Caco-2 (cell line): ENCODE data around the gene CENPH. TPM values are rescaled to one million over a fixed set of nuclear protein-coding genes. Genes with fewer than 3 reads are reported as not detected.

Source experiments
- BruUV-seq: library from RNA; stranded (reverse); fragments of 400-500 nt; replicated peaks from 2 replicates; lab custom pipeline; 2021; lab: Mats Ljungman, UMichigan
- CTCF ChIA-PET: fragments of 300-600 bp; sonication (Branson Sonifier 250); formaldehyde crosslinking; loops from one replicate; lab custom pipeline; 2022; ENCODE audit warnings: antibody characterized with exemption; lab: Charles Lee
- POLR2A ChIA-PET: fragments of 300-600 bp; sonication (Branson Sonifier 250); formaldehyde crosslinking; loops from one replicate; lab custom pipeline; 2022; ENCODE audit warnings: antibody characterized with exemption; lab: Charles Lee
- DNase-seq, 2 experiments: peaks; one replicate each; pipeline versions ENCODE4 v3.0.0 to v3.0.0-alpha.2; 2020 to 2022
- H3K27me3 ChIP-seq: replicated peaks from 2 replicates; pipeline ENCODE4 v1.6.0; 2011; ENCODE audit warnings: low read length; ENCODE audit not compliant: control insufficient read depth, insufficient read depth
- H3K36me3 ChIP-seq: 2 replicates; pipeline ENCODE4 v1.5.1; 2011; ENCODE audit warnings: low read length; ENCODE audit not compliant: control insufficient read depth, insufficient read depth
- H3K4me1 ChIP-seq: fragments of 250-450 bp; sonication (Bioruptor Pico); 2 replicates; pipeline ENCODE4 v1.5.1; 2020; ENCODE audit warnings: mild to moderate bottlenecking
- H3K4me3 ChIP-seq: 2 replicates; pipeline ENCODE4 v1.5.1; 2011; ENCODE audit warnings: low read depth, mild to moderate bottlenecking, control low read depth, low read length
- H3K9me3 ChIP-seq: fragments of 250-450 bp; sonication (Bioruptor Pico); 2 replicates; pipeline ENCODE4 v1.5.1; 2020; ENCODE audit warnings: mild to moderate bottlenecking, moderate library complexity
- H3K27ac Mint-ChIP-seq: one replicate; pipeline ENCODE4 v1.8.0; 2022; ENCODE audit warnings: mixed read lengths; ENCODE audit not compliant: unreplicated experiment
- H3K27me3 Mint-ChIP-seq: one replicate; pipeline ENCODE4 v1.8.0; 2022; ENCODE audit warnings: mixed read lengths; ENCODE audit not compliant: insufficient read depth, unreplicated experiment
- H3K36me3 Mint-ChIP-seq: one replicate; pipeline ENCODE4 v1.8.0; 2022; ENCODE audit warnings: mild to moderate bottlenecking, mixed read lengths; ENCODE audit not compliant: insufficient read depth, unreplicated experiment
- H3K4me1 Mint-ChIP-seq: one replicate; pipeline ENCODE4 v1.8.0; 2022; ENCODE audit warnings: low read depth, mixed read lengths; ENCODE audit not compliant: unreplicated experiment
- H3K4me3 Mint-ChIP-seq: one replicate; pipeline ENCODE4 v1.8.0; 2022; ENCODE audit warnings: mild to moderate bottlenecking, moderate library complexity, mixed read lengths; ENCODE audit not compliant: unreplicated experiment
- H3K9me3 Mint-ChIP-seq: one replicate; pipeline ENCODE4 v1.8.0; 2022; ENCODE audit warnings: mixed read lengths; ENCODE audit not compliant: unreplicated experiment
- intact Hi-C: fragments of 100-400 bp; cut with micrococcal nuclease; formaldehyde crosslinking; loops from one replicate; pipeline ENCODE4 v1.10.0; 2022; ENCODE audit not compliant: unreplicated experiment
- total RNA-seq: library from RNA; stranded (reverse); gene quantifications from 2 replicates; pipeline ENCODE4 v1.2.3, GENCODE V29; 2022
- TF ChIP-seq, protein P1 (sequence below), 2 experiments: fragments of 200-600 bp in 1 of 2; IDR thresholded peaks; 1 replicate in 1 of 2; 2 replicates in 1 of 2; pipeline versions ENCODE4 v1.5.1 to v1.8.0; 2011 to 2022; ENCODE audit warnings: antibody characterized with exemption in 1 of 2, control low read depth in 1 of 2, inconsistent platforms in 1 of 2, low read depth in 1 of 2, low read length in 1 of 2, mild to moderate bottlenecking in 1 of 2, moderate library complexity in 1 of 2; ENCODE audit not compliant: insufficient read depth in 1 of 2, severe bottlenecking in 1 of 2, unreplicated experiment in 1 of 2

The CENPH gene
- total RNA-seq, 1 experiment from 2014 or later, result 30.2 TPM

DNA sequence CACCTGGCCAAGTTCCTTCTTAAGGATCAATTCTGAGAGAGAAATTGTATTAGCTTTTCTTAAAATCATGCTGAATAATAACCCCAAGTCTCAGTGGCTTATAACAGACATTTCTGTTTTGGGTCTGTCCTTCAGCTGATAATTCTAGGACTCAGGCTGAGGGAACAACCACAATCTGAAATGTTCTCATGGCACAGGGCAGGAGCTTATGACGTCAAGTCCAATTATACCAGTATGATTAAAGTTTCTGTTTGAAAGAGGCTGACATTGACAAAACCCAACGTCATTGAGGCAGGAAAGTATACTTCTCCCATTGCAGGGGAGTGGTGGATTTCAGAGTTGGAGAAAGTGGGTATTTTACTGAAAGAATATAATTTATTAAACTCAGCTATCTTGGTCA, 21.8 kb downstream of the CENPH start:
- Histone ChIP-seq H3K9me3 (no peaks in the 10 kb centered on the region), H3K4me1 (peaks cover 9% of the 10 kb centered on the region; the same call in 1 of the 2 replicates), H3K4me3 (no peak overlapping the region), H3K27me3 (no peaks in the 10 kb centered on the region), H3K36me3 (no peaks in the 10 kb centered on the region)
- H3K4me1 Mint-ChIP-seq, result no peaks in the 10 kb centered on the region
- no peaks in the 10 kb centered on the region for H3K9me3 Mint-ChIP-seq
- CTCF ChIA-PET, result interaction anchor here (1.1 kb wide), 1 partner anchor 117 kb away, joined by 3 read pairs; the partner anchor contains the start of gene SLC30A5
- H3K36me3 Mint-ChIP-seq, result peaks cover 21% of the 10 kb centered on the region
- TF ChIP-seq, protein P1, sequence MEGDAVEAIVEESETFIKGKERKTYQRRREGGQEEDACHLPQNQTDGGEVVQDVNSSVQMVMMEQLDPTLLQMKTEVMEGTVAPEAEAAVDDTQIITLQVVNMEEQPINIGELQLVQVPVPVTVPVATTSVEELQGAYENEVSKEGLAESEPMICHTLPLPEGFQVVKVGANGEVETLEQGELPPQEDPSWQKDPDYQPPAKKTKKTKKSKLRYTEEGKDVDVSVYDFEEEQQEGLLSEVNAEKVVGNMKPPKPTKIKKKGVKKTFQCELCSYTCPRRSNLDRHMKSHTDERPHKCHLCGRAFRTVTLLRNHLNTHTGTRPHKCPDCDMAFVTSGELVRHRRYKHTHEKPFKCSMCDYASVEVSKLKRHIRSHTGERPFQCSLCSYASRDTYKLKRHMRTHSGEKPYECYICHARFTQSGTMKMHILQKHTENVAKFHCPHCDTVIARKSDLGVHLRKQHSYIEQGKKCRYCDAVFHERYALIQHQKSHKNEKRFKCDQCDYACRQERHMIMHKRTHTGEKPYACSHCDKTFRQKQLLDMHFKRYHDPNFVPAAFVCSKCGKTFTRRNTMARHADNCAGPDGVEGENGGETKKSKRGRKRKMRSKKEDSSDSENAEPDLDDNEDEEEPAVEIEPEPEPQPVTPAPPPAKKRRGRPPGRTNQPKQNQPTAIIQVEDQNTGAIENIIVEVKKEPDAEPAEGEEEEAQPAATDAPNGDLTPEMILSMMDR (IDR thresholded peaks at IDR 0.05; ENCODE audit: insufficient read depth in 1 of 2, low read depth in 1 of 2, low read length in 1 of 2, severe bottlenecking in 1 of 2, unreplicated experiment in 1 of 2), result no peak
- DNase-seq, result no peak
- no peaks in the 10 kb centered on the region for H3K27me3 Mint-ChIP-seq
- no TSS peak for BruUV-seq
- intact Hi-C loops, result no loop called here
- H3K27ac Mint-ChIP-seq, result no peak overlapping the region
- POLR2A ChIA-PET, result interaction anchor here (0.5 to 0.6 kb wide), 2 partner anchors 11 to 27 kb away, joined by 3 read pairs; no protein-coding TSS in a partner anchor
- H3K4me3 Mint-ChIP-seq, result no peak overlapping the region

DNA sequence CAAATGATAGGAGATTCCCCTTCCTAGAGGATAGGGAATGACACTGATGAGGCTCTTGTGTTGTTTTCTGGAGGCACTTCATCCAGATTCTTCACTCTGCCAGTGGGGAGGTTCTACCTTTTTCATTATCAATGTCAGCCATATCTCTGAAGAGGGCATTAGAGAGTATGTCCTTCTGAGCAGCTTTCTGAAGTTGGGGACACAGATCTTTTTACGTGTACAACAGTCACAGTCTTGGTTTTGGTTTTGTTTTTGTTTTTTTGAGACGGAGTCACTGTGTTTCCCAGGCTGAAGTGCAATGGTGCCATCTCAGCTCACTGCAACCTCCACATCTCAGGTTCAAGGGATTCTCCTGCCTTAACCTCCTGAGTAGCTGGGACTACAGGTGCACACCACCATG, 22.6 kb downstream of the CENPH start:
- no TSS peak for BruUV-seq
- Histone ChIP-seq H3K4me3 (no peak overlapping the region), H3K36me3 (no peaks in the 10 kb centered on the region), H3K9me3 (no peaks in the 10 kb centered on the region), H3K27me3 (no peaks in the 10 kb centered on the region), H3K4me1 (peaks cover 3% of the 10 kb centered on the region)
- TF ChIP-seq, protein P1 (IDR thresholded peaks at IDR 0.05; ENCODE audit: insufficient read depth in 1 of 2, low read depth in 1 of 2, low read length in 1 of 2, severe bottlenecking in 1 of 2, unreplicated experiment in 1 of 2), result no peak
- POLR2A ChIA-PET, result no interaction called here
- H3K9me3 Mint-ChIP-seq, result no peaks in the 10 kb centered on the region
- DNase-seq, result no peak
- H3K27me3 Mint-ChIP-seq, result no peaks in the 10 kb centered on the region
- no peak overlapping the region for H3K4me3 Mint-ChIP-seq
- H3K27ac Mint-ChIP-seq, result no peak overlapping the region
- intact Hi-C loops, result no loop called here
- peaks cover 15% of the 10 kb centered on the region for H3K36me3 Mint-ChIP-seq
- CTCF ChIA-PET, result interaction anchor here (0.7 kb wide), 1 partner anchor 114 kb away, joined by 7 read pairs; no protein-coding TSS in a partner anchor
- no peaks in the 10 kb centered on the region for H3K4me1 Mint-ChIP-seq

DNA sequence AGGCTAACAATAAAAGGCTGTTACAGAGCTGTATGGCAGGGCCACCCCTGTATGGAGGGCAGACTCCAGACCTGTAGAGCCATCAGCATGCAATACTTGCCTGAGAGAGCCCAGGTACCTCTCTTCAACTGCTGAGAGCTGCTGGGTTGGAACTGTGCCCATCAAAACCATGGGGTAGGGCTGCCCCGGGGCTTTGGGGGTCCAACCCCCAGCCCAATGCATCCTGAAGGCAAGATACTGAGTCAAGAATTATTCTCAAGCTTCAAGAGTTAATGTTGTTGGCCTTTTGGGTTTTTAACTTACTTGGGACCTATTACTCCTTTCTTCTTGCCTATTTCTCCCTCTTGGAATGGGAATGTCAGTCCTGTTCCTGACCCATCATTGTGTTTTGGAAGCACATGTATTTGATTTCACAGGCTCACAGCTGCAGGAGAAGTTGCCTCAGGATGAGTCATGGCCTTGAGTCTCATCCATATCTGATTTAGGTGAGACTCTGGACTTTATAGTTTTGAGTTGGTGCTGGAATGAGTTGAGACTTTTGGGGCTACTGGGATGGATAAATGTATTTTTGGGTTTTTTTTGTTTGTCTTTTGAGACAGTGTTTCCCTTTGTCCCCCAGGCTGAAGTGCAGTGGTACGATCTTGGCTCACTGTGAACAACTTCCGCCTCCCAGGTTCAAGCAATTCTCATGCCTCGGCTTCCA, 24.3 kb downstream of the CENPH start:
- peaks cover 4% of the 10 kb centered on the region for H3K4me1 ChIP-seq
- Mint-ChIP-seq H3K9me3 (no peaks in the 10 kb centered on the region), H3K4me3 (no peak overlapping the region), H3K27me3 (no peaks in the 10 kb centered on the region), H3K4me1 (no peaks in the 10 kb centered on the region), H3K36me3 (peaks cover 18% of the 10 kb centered on the region), H3K27ac (no peak overlapping the region)
- no peaks in the 10 kb centered on the region for H3K27me3 ChIP-seq
- H3K4me3 ChIP-seq, result no peak overlapping the region
- CTCF ChIA-PET, result no interaction called here
- POLR2A ChIA-PET, result interaction anchor here (0.5 kb wide), 1 partner anchor 9 kb away, joined by 7 read pairs; no protein-coding TSS in a partner anchor
- no peak for DNase-seq
- H3K9me3 ChIP-seq, result no peaks in the 10 kb centered on the region
- intact Hi-C loops, result no loop called here
- TF ChIP-seq, protein P1 (IDR thresholded peaks at IDR 0.05; ENCODE audit: insufficient read depth in 1 of 2, low read depth in 1 of 2, low read length in 1 of 2, severe bottlenecking in 1 of 2, unreplicated experiment in 1 of 2), result no peak
- no peaks in the 10 kb centered on the region for H3K36me3 ChIP-seq
- BruUV-seq, result no TSS peak
